ENCODE data around the gene FBXL7.

- TF ChIP-seq CTCF (IDR thresholded peaks at IDR 0.05) (peak in 1 of 4 experiments; percentile 22), POLR2A (IDR thresholded peaks at IDR 0.05) (no peak)
Observed at GRCh38 chr5:15794052-15794985, 294.3 kb downstream of the FBXL7 start.
